Neural cell (in vitro differentiated cells): Measurements from ENCODE around the gene RND3. TPM values are rescaled to one million over a fixed set of nuclear protein-coding genes. Genes with fewer than 3 reads are reported as not detected.

ENCODE experiments used
- H2AFZ ChIP-seq: fragments of 200-600, 300-800 bp; sonication (generic), shearing (Covaris generic); 2 replicates; pipeline ENCODE4 v1.6.0; 2014; ENCODE audit warnings: low read depth, mild to moderate bottlenecking, antibody characterized with exemption, low read length, moderate library complexity
- H3F3A ChIP-seq: fragments of 200-600 bp; shearing (Covaris generic); 2 replicates; pipeline ENCODE4 v1.6.1; 2016; ENCODE audit warnings: mild to moderate bottlenecking, moderate library complexity, mixed read lengths, antibody characterized with exemption, low read length; ENCODE audit not compliant: insufficient read depth, poor library complexity, severe bottlenecking
- H3K27ac ChIP-seq: fragments of 200-600, 300-800 bp; sonication (generic), shearing (Covaris generic); 2 replicates; pipeline ENCODE4 v1.5.1; 2014; ENCODE audit warnings: mild to moderate bottlenecking, low read length, moderate library complexity
- H3K27me3 ChIP-seq: fragments of 300-800, 200-600 bp; sonication (generic), shearing (Covaris generic); 2 replicates; pipeline ENCODE4 v1.6.0; 2014; ENCODE audit warnings: mild to moderate bottlenecking, low read depth, low read length, moderate library complexity; ENCODE audit not compliant: insufficient read depth
- H3K36me3 ChIP-seq: fragments of 300-800, 200-600 bp; sonication (generic), shearing (Covaris generic); 2 replicates; pipeline ENCODE4 v1.5.1; 2014; ENCODE audit warnings: mild to moderate bottlenecking, antibody characterized with exemption, low read length, moderate library complexity; ENCODE audit not compliant: insufficient read depth
- H3K4me2 ChIP-seq: fragments of 300-800, 200-600 bp; sonication (generic), shearing (Covaris generic); 2 replicates; pipeline ENCODE4 v1.6.0; 2014; ENCODE audit warnings: mild to moderate bottlenecking, low read length
- H3K4me3 ChIP-seq: fragments of 300-800, 200-600 bp; sonication (generic), shearing (Covaris generic); 2 replicates; pipeline ENCODE4 v1.5.1; 2014; ENCODE audit warnings: mild to moderate bottlenecking, low read length, moderate library complexity
- H3K79me2 ChIP-seq: fragments of 200-600 bp; shearing (Covaris generic); replicated peaks from 2 replicates; pipeline ENCODE4 v1.6.0; 2014; ENCODE audit warnings: mild to moderate bottlenecking, low read length, moderate library complexity; ENCODE audit not compliant: insufficient read depth
- H3K9ac ChIP-seq: fragments of 300-800, 200-600 bp; sonication (generic), shearing (Covaris generic); 2 replicates; pipeline ENCODE4 v1.6.1; 2016; ENCODE audit warnings: mild to moderate bottlenecking, low read length, mixed read lengths
- H3K9me2 ChIP-seq: fragments of 200-600 bp; shearing (Covaris generic); 2 replicates; pipeline ENCODE4 v1.6.1; 2016; ENCODE audit warnings: mild to moderate bottlenecking, low read length, mixed read lengths; ENCODE audit not compliant: insufficient read depth
- H3K9me3 ChIP-seq: fragments of 200-600, 300-800 bp; sonication (generic), shearing (Covaris generic); 2 replicates; pipeline ENCODE4 v1.6.1; 2016; ENCODE audit warnings: mild to moderate bottlenecking, mixed run types, low read length, moderate library complexity, mixed read lengths
- H4K20me1 ChIP-seq: fragments of 200-600 bp; shearing (Covaris generic); 2 replicates; pipeline ENCODE4 v1.6.1; 2016; ENCODE audit warnings: mild to moderate bottlenecking, mixed run types; ENCODE audit not compliant: insufficient read depth
- CTCF ChIP-seq: fragments of 450-650 bp; IDR thresholded peaks from 2 replicates; pipeline ENCODE4 v1.5.1; 2014; ENCODE audit warnings: antibody characterized with exemption, mild to moderate bottlenecking, moderate library complexity; ENCODE audit not compliant: poor library complexity, severe bottlenecking
- EP300 ChIP-seq: fragments of 450-650 bp; conservative IDR thresholded peaks from 2 replicates; pipeline ENCODE4 v1.6.1; 2014; ENCODE audit warnings: antibody characterized with exemption, mild to moderate bottlenecking, moderate library complexity; ENCODE audit not compliant: poor library complexity, severe bottlenecking
- EZH2 ChIP-seq: fragments of 200-600, 300-800 bp; shearing (Covaris generic), sonication (generic); IDR thresholded peaks from 2 replicates; pipeline ENCODE4 v1.6.1; 2014; ENCODE audit warnings: antibody characterized with exemption, low read length, borderline replicate concordance, mild to moderate bottlenecking; ENCODE audit not compliant: insufficient read depth, poor library complexity, severe bottlenecking
- MXI1 ChIP-seq: fragments of 450-650 bp; conservative IDR thresholded peaks from 2 replicates; pipeline ENCODE4 v1.6.1; 2014; ENCODE audit warnings: antibody characterized with exemption, mild to moderate bottlenecking; ENCODE audit not compliant: poor library complexity, severe bottlenecking
- POLR2AphosphoS5 ChIP-seq: IDR thresholded peaks from 2 replicates; pipeline ENCODE4 v1.6.1; 2012
- RAD21 ChIP-seq: fragments of 450-650 bp; conservative IDR thresholded peaks from 2 replicates; pipeline ENCODE4 v1.6.1; 2014; ENCODE audit warnings: antibody characterized with exemption, mild to moderate bottlenecking, moderate library complexity
- REST ChIP-seq: IDR thresholded peaks from 2 replicates; pipeline ENCODE4 v1.6.1; 2012; ENCODE audit warnings: borderline replicate concordance
- SMC3 ChIP-seq: fragments of 450-650 bp; conservative IDR thresholded peaks from 2 replicates; pipeline ENCODE4 v1.6.1; 2014; ENCODE audit warnings: antibody characterized with exemption, mild to moderate bottlenecking, moderate library complexity; ENCODE audit not compliant: poor library complexity
- TAF1 ChIP-seq: IDR thresholded peaks from 2 replicates; pipeline ENCODE4 v1.6.1; 2012; ENCODE audit warnings: low read depth
- polyA plus RNA-seq: library from polyadenylated mRNA; depleted of rRNA; stranded (reverse); fragments of >200 nt; gene quantifications from 2 replicates; pipeline ENCODE4 v1.2.3, GENCODE V29; 2014

Gene RND3
- polyA plus RNA-seq, 1 donor from 2014 or later = 143 TPM

GRCh38 chr2:150428641-150429040 is 58.8 kb downstream of the RND3 start:
- Histone ChIP-seq H3K27me3 (no peaks in the 10 kb centered on the region), H3F3A (no peaks in the 10 kb centered on the region), H3K9me3 (no peaks in the 10 kb centered on the region), H3K36me3 (no peaks in the 10 kb centered on the region), H3K9ac (no peak overlapping the region), H3K4me3 (no peak overlapping the region), H2AFZ (no peak overlapping the region), H3K9me2 (no peaks in the 10 kb centered on the region), H3K79me2 (no peaks in the 10 kb centered on the region), H4K20me1 (no peaks in the 10 kb centered on the region), H3K4me2 (no peak overlapping the region), H3K27ac (no peak overlapping the region)
- TF ChIP-seq EZH2 (no peak), TAF1 (no peak), CTCF (no peak), RAD21 (no peak), SMC3 (no peak), EP300 (no peak), POLR2AphosphoS5 (no peak), REST (no peak), MXI1 (no peak)

GRCh38 chr2:150427298-150427697 is 60.2 kb downstream of the RND3 start:
- H3K36me3 ChIP-seq = no peaks in the 10 kb centered on the region
- H3K9ac ChIP-seq = no peak overlapping the region
- H3K4me3 ChIP-seq = no peak overlapping the region
- H2AFZ ChIP-seq = no peak overlapping the region
- TF ChIP-seq TAF1 = no peak
- peak; percentile 27 for TF ChIP-seq POLR2AphosphoS5
- TF ChIP-seq RAD21 = no peak
- TF ChIP-seq EZH2 = no peak
- peak; percentile 29 for TF ChIP-seq EP300
- TF ChIP-seq MXI1 = no peak
- no peaks in the 10 kb centered on the region for H4K20me1 ChIP-seq
- H3K9me3 ChIP-seq = no peaks in the 10 kb centered on the region
- H3F3A ChIP-seq = no peaks in the 10 kb centered on the region
- H3K27me3 ChIP-seq = no peaks in the 10 kb centered on the region
- no peak overlapping the region for H3K4me2 ChIP-seq
- no peak overlapping the region for H3K27ac ChIP-seq
- H3K79me2 ChIP-seq = no peaks in the 10 kb centered on the region
- H3K9me2 ChIP-seq = no peaks in the 10 kb centered on the region
